Measurements from ENCODE around the gene MAP7. TPM values are rescaled to one million over a fixed set of nuclear protein-coding genes. Genes with fewer than 3 reads are reported as not detected.

The MAP7 gene
- total RNA-seq, 4 donors from 2014 or later = 18.3 to 33.0 (median 28.2) TPM

DNA sequence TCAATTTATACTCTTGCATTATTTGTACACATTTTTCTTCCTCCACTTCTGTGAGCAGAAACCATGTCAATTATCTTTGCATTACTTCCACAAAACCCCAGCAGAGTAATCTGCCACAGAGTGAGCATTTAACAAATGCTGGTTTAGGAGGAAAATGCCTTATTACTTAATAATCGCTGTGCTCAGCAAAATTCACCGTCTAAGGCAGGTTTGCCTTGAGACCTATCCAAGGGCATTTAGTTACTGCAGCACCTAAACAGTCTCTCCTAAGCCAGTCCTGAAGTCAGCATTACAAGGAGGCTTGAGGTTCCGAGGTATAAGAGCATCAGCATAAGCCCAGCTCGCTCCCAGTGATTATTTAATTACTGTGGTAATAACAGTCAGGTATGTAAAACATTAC, 28.3 kb downstream of the MAP7 start:
- DNase-seq = no peak
- TF ChIP-seq POLR2A (IDR thresholded peaks at IDR 0.05) = no peak
- TF ChIP-seq, protein P1, sequence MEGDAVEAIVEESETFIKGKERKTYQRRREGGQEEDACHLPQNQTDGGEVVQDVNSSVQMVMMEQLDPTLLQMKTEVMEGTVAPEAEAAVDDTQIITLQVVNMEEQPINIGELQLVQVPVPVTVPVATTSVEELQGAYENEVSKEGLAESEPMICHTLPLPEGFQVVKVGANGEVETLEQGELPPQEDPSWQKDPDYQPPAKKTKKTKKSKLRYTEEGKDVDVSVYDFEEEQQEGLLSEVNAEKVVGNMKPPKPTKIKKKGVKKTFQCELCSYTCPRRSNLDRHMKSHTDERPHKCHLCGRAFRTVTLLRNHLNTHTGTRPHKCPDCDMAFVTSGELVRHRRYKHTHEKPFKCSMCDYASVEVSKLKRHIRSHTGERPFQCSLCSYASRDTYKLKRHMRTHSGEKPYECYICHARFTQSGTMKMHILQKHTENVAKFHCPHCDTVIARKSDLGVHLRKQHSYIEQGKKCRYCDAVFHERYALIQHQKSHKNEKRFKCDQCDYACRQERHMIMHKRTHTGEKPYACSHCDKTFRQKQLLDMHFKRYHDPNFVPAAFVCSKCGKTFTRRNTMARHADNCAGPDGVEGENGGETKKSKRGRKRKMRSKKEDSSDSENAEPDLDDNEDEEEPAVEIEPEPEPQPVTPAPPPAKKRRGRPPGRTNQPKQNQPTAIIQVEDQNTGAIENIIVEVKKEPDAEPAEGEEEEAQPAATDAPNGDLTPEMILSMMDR (IDR thresholded peaks at IDR 0.05) = no peak
- intact Hi-C loops (cut with DNase I) = no loop called here
- no peaks in the 10 kb centered on the region for H3K27me3 ChIP-seq
- no peaks in the 10 kb centered on the region for H3K9me3 ChIP-seq
- H3K27ac ChIP-seq = no peak overlapping the region
- H3K4me3 ChIP-seq = no peak overlapping the region
- peaks cover 0 to 36% (median 9%) of the 10 kb centered on the region in 3 donors for H3K4me1 ChIP-seq
- H3K36me3 ChIP-seq = no peaks in the 10 kb centered on the region
- WGBS, 2 donors = 81 to 90% methylated on average over 4 of the region's 4 CpGs

DNA sequence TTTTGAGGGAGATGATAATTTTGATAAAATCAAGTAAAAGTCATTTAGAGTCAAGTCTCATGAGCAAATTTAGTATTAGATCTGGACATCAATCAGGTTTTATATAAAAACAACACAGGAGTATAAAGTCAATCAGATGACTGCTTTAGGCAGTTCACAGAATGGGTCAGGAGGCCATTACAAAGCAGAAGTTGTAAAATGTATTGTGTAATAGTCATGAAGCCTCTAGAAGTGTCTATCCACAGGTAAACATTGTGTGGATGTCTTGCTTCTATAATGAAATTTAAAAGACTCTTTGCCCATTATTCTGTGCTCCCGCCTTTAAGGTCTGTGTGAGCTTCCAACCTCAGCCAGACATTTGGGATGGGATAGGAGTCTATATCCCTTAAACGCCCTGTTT, 28.8 kb downstream of the MAP7 start:
- DNase-seq = no peak
- H3K36me3 ChIP-seq = no peaks in the 10 kb centered on the region
- no peaks in the 10 kb centered on the region for H3K27me3 ChIP-seq
- no peak for TF ChIP-seq POLR2A (IDR thresholded peaks at IDR 0.05)
- TF ChIP-seq, protein P1 (IDR thresholded peaks at IDR 0.05) = no peak
- no peak overlapping the region for H3K4me3 ChIP-seq
- H3K4me1 ChIP-seq = peaks cover 0 to 36% (median 4%) of the 10 kb centered on the region in 3 donors
- 84 to 92% methylated on average over 2 of the region's 2 CpGs for WGBS, 2 donors
- no peaks in the 10 kb centered on the region for H3K9me3 ChIP-seq
- H3K27ac ChIP-seq = no peak overlapping the region
- intact Hi-C loops (cut with DNase I) = no loop called here

DNA sequence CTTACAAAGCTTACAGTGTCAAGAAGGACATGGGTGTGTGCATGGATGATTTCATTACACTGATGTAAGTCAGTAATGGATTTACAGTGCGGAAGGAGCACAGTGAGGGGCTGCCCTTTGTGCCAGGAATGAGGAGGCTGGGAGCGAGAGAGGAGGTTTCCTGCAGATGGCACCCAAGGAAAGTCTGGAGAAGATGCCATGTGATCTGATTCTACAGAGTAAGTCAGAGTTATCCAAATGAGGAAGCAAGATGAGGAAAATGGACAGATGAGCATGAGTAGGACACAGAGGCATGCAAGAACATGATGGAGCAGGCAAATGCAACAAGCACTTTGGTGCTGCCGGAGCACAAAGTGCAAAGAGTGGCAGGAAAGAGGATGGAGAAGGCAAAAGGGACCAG, 29.7 kb downstream of the MAP7 start:
- Histone ChIP-seq H3K27me3 (no peaks in the 10 kb centered on the region), H3K4me3 (no peak overlapping the region), H3K27ac (no peak overlapping the region), H3K36me3 (no peaks in the 10 kb centered on the region), H3K4me1 (peaks cover 0 to 30% (median 0%) of the 10 kb centered on the region in 3 donors), H3K9me3 (no peaks in the 10 kb centered on the region)
- intact Hi-C loops (cut with DNase I) = no loop called here
- TF ChIP-seq POLR2A (IDR thresholded peaks at IDR 0.05) = no peak
- TF ChIP-seq, protein P1 (IDR thresholded peaks at IDR 0.05) = no peak
- 53 to 62% methylated on average over 3 of the region's 3 CpGs for WGBS, 2 donors
- no peak for DNase-seq

DNA sequence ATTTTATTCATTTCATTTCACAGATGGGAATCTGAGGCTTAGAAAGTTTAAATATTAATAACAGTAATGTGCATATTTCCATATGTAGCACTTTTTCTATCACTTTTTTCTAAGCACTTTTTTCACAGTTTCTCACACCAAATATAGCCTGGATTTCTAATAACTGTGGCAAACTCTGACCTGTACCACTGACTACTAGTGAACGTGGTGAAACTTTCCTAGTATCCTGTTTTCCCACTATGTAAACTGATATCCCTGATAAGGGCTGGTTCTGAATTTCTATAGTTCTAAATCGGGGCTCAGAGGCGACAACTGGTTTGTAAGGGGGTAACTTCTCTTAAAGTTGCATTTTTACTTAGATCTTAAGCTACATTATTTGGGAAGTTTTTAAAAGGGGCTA, 32.6 kb downstream of the MAP7 start:
- H3K4me3 ChIP-seq = no peak overlapping the region
- WGBS, 2 donors = 78 to 80% methylated on average over 3 of the region's 3 CpGs
- intact Hi-C loops (cut with DNase I) = no loop called here
- H3K9me3 ChIP-seq = no peaks in the 10 kb centered on the region
- no peak for DNase-seq
- TF ChIP-seq, protein P1 (IDR thresholded peaks at IDR 0.05) = no peak
- no peak for TF ChIP-seq POLR2A (IDR thresholded peaks at IDR 0.05)
- peaks cover 0 to 26% (median 0%) of the 10 kb centered on the region in 3 donors for H3K4me1 ChIP-seq
- no peaks in the 10 kb centered on the region for H3K36me3 ChIP-seq
- H3K27me3 ChIP-seq = no peaks in the 10 kb centered on the region
- no peak overlapping the region for H3K27ac ChIP-seq

DNA sequence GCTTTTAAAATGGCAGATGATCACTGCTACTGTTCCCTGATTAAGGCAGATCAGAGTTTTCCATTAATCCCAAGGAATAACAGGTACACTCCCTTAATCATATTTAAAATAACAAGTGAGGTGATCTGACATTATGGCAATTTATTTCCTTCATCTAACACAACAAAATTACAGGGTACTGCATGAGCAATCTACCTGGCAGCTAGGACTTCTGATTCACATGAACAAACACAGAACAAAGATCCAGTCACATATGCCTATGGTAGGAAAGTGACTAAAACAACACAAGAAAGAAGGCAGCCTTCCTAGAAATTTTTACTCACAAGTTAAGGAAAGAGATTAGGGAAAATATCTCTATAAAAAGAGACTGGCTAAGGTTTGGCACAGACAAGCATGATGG, 33.2 kb downstream of the MAP7 start:
- Histone ChIP-seq H3K27me3 (no peaks in the 10 kb centered on the region), H3K4me1 (peaks cover 0 to 31% (median 0%) of the 10 kb centered on the region in 3 donors), H3K36me3 (no peaks in the 10 kb centered on the region), H3K9me3 (no peaks in the 10 kb centered on the region), H3K27ac (no peak overlapping the region), H3K4me3 (no peak overlapping the region)
- no peak for DNase-seq
- intact Hi-C loops (cut with DNase I) = no loop called here
- TF ChIP-seq, protein P1 (IDR thresholded peaks at IDR 0.05) = no peak
- no peak for TF ChIP-seq POLR2A (IDR thresholded peaks at IDR 0.05)

Measured in esophagus squamous epithelium (tissue), 5 donors.